ENCODE results near the gene SCAF4.

SCAF4 gene

GRCh38 chr21:31713115-31713514 is 18.8 kb downstream of the SCAF4 start:
- no peak for DNase-seq (ENCODE audit: low read depth)

- no peak for DNase-seq (ENCODE audit: low read depth)
Observed at GRCh38 chr21:31711745-31712285, 20.1 kb downstream of the SCAF4 start.

GRCh38 chr21:31711326-31711725 is 20.6 kb downstream of the SCAF4 start:
- DNase-seq (ENCODE audit: low read depth), result no peak

- no peak for DNase-seq (ENCODE audit: low read depth)
Observed at GRCh38 chr21:31710586-31710985, 21.3 kb downstream of the SCAF4 start.

- no peak for DNase-seq (ENCODE audit: low read depth)
Observed at GRCh38 chr21:31708541-31708940, 23.4 kb downstream of the SCAF4 start.

GRCh38 chr21:31707499-31707898 is 24.4 kb downstream of the SCAF4 start:
- no peak for DNase-seq (ENCODE audit: low read depth)

- no peak for DNase-seq (ENCODE audit: low read depth)
Observed at GRCh38 chr21:31706562-31706961, 25.4 kb downstream of the SCAF4 start.

GRCh38 chr21:31700040-31700439 is 31.9 kb downstream of the SCAF4 start:
- no peak for DNase-seq (ENCODE audit: low read depth)

- no peak for DNase-seq (ENCODE audit: low read depth)
Observed at GRCh38 chr21:31698461-31698860, 33.5 kb downstream of the SCAF4 start.

- no peak for DNase-seq (ENCODE audit: low read depth)
Observed at GRCh38 chr21:31696424-31696823, 35.5 kb downstream of the SCAF4 start.

GRCh38 chr21:31693222-31693621 is 38.7 kb downstream of the SCAF4 start:
- DNase-seq (ENCODE audit: low read depth), result no peak

GRCh38 chr21:31688603-31689368 is 43.1 kb downstream of the SCAF4 start:
- DNase-seq (ENCODE audit: low read depth), result no peak

- no peak for DNase-seq (ENCODE audit: low read depth)
Observed at GRCh38 chr21:31687108-31687507, 44.8 kb downstream of the SCAF4 start.

- DNase-seq (ENCODE audit: low read depth), result no peak
Observed at GRCh38 chr21:31686272-31686915, 45.5 kb downstream of the SCAF4 start.

- no peak for DNase-seq (ENCODE audit: low read depth)
Observed at GRCh38 chr21:31684918-31685317, 47.0 kb downstream of the SCAF4 start.

- DNase-seq (ENCODE audit: low read depth), result no peak
Observed at GRCh38 chr21:31683029-31683428, 48.9 kb downstream of the SCAF4 start.

- no peak for DNase-seq (ENCODE audit: low read depth)
Observed at GRCh38 chr21:31682620-31683019, 49.3 kb downstream of the SCAF4 start.

- DNase-seq (ENCODE audit: low read depth), result no peak
Observed at GRCh38 chr21:31678478-31678877, 53.4 kb downstream of the SCAF4 start.

GRCh38 chr21:31677047-31677446 is 54.9 kb downstream of the SCAF4 start:
- no peak for DNase-seq (ENCODE audit: low read depth)

- DNase-seq (ENCODE audit: low read depth), result no peak
Observed at GRCh38 chr21:31675960-31676359, 56.0 kb downstream of the SCAF4 start.

GRCh38 chr21:31675318-31675717 is 56.6 kb downstream of the SCAF4 start:
- DNase-seq (ENCODE audit: low read depth), result no peak

GRCh38 chr21:31673321-31673912 is 58.5 kb downstream of the SCAF4 start:
- no peak for DNase-seq (ENCODE audit: low read depth)

- DNase-seq (ENCODE audit: low read depth), result no peak
Observed at GRCh38 chr21:31671931-31672330, 60.0 kb downstream of the SCAF4 start.
